Measurements from ENCODE around the gene P2RY2. TPM values are rescaled to one million over a fixed set of nuclear protein-coding genes. Genes with fewer than 3 reads are reported as not detected.

P2RY2 gene
- total RNA-seq, 2 experiments from 2014 or later, result not detected

- Histone ChIP-seq H3K4me1 (ENCODE audit: insufficient read depth, low read length, poor library complexity, severe bottlenecking) (no peaks in the 10 kb centered on the region), H3K79me2 (ENCODE audit: insufficient read depth, low read depth, low read length) (no peaks in the 10 kb centered on the region), H3K4me3 (ENCODE audit: low read depth, low read length, poor library complexity, severe bottlenecking) (no peak overlapping the region), H3K4me2 (ENCODE audit: low read length) (no peak overlapping the region), H4K20me1 (ENCODE audit: insufficient read depth, low read length) (no peaks in the 10 kb centered on the region), H2AFZ (ENCODE audit: low read length) (no peak overlapping the region), H3K36me3 (ENCODE audit: insufficient read depth, low read length) (no peaks in the 10 kb centered on the region), H3K9me3 (ENCODE audit: low read length) (no peaks in the 10 kb centered on the region), H3K9me2 (ENCODE audit: insufficient read depth, low read length) (no peaks in the 10 kb centered on the region), H3K27ac (ENCODE audit: low read depth, low read length, poor library complexity, severe bottlenecking) (no peak overlapping the region)
- CTCF ChIA-PET (ENCODE audit: unreplicated experiment), result no interaction called here
- POLR2A ChIA-PET, result interaction anchor here (0.7 kb wide), 1 partner anchor 22 kb away, joined by 3 read pairs; no protein-coding TSS in a partner anchor
- no peak for DNase-seq (ENCODE audit: low spot score)
- TF ChIP-seq CTCF (conservative IDR thresholded peaks at IDR 0.05; ENCODE audit: low read length) (no peak), EZH2phosphoT487 (IDR thresholded peaks at IDR 0.05; ENCODE audit: borderline replicate concordance, low read depth, low read length) (no peak)
- BruUV-seq (replicated peaks), result no TSS peak
- intact Hi-C loops (cut with micrococcal nuclease; ENCODE audit: unreplicated experiment), result no loop called here
Measured at GRCh38 chr11:73257342-73258103, 39.4 kb downstream of the P2RY2 start.

- H3K4me3 ChIP-seq (ENCODE audit: low read depth, low read length, poor library complexity, severe bottlenecking), result no peak overlapping the region
- H3K27ac ChIP-seq (ENCODE audit: low read depth, low read length, poor library complexity, severe bottlenecking), result no peak overlapping the region
- no peak overlapping the region for H2AFZ ChIP-seq (ENCODE audit: low read length)
- H3K9me3 ChIP-seq (ENCODE audit: low read length), result no peaks in the 10 kb centered on the region
- no peak overlapping the region for H3K4me2 ChIP-seq (ENCODE audit: low read length)
- POLR2A ChIA-PET, result no interaction called here
- no peaks in the 10 kb centered on the region for H4K20me1 ChIP-seq (ENCODE audit: insufficient read depth, low read length)
- intact Hi-C loops (cut with micrococcal nuclease; ENCODE audit: unreplicated experiment), result no loop called here
- DNase-seq (ENCODE audit: low spot score), result no peak
- TF ChIP-seq EZH2phosphoT487 (IDR thresholded peaks at IDR 0.05; ENCODE audit: borderline replicate concordance, low read depth, low read length) (no peak), CTCF (conservative IDR thresholded peaks at IDR 0.05; ENCODE audit: low read length) (no peak)
- BruUV-seq (replicated peaks), result no TSS peak
- no peaks in the 10 kb centered on the region for H3K4me1 ChIP-seq (ENCODE audit: insufficient read depth, low read length, poor library complexity, severe bottlenecking)
- CTCF ChIA-PET (ENCODE audit: unreplicated experiment), result no interaction called here
- no peaks in the 10 kb centered on the region for H3K36me3 ChIP-seq (ENCODE audit: insufficient read depth, low read length)
- no peaks in the 10 kb centered on the region for H3K79me2 ChIP-seq (ENCODE audit: insufficient read depth, low read depth, low read length)
- H3K9me2 ChIP-seq (ENCODE audit: insufficient read depth, low read length), result no peaks in the 10 kb centered on the region
Measured at GRCh38 chr11:73258104-73259035, 40.3 kb downstream of the P2RY2 start.

Data from OCI-LY7 (cell line).